Nephron progenitor cell (in vitro differentiated cells): ENCODE results near the gene ICE1.
A peak's percentile ranks its signal among the peaks of the same experiment; 100 is the strongest.
"Not testable (repeated sequence)": the region's sequence is repeated elsewhere in the genome, so short reads cannot be mapped to it uniquely, and the experiment has no call there.

Experiments
- DNase-seq: peaks from one replicate; pipeline ENCODE4 v3.0.0; 2021
- H3K27ac Mint-ChIP-seq: 2 replicates; pipeline ENCODE4 v1.8.0; 2021; ENCODE audit warnings: mild to moderate bottlenecking, moderate library complexity, mixed read lengths
- H3K27me3 Mint-ChIP-seq: 2 replicates; pipeline ENCODE4 v1.8.0; 2021; ENCODE audit warnings: mild to moderate bottlenecking, low read depth, mixed read lengths; ENCODE audit not compliant: poor library complexity
- H3K36me3 Mint-ChIP-seq: 2 replicates; pipeline ENCODE4 v1.8.0; 2021; ENCODE audit warnings: low read depth, mixed read lengths
- H3K4me1 Mint-ChIP-seq: 2 replicates; pipeline ENCODE4 v1.8.0; 2021; ENCODE audit warnings: mixed read lengths
- H3K4me3 Mint-ChIP-seq: 2 replicates; pipeline ENCODE4 v1.8.0; 2021; ENCODE audit warnings: mild to moderate bottlenecking, moderate library complexity, mixed read lengths
- H3K9me3 Mint-ChIP-seq: 2 replicates; pipeline ENCODE4 v1.8.0; 2021; ENCODE audit warnings: mild to moderate bottlenecking, moderate library complexity, mixed read lengths
- CTCF ChIP-seq: fragments of 200-600 bp; sonication (generic); IDR thresholded peaks from 2 replicates; pipeline ENCODE4 v1.5.0; 2021; ENCODE audit warnings: antibody characterized with exemption

The ICE1 gene

GRCh38 chr5:5483880-5484598 lies 61.6 kb downstream of the ICE1 start:
- no peak for DNase-seq
- no peak for TF ChIP-seq CTCF
- Mint-ChIP-seq H3K36me3 (peaks cover 17% of the 10 kb centered on the region), H3K4me3 (no peak overlapping the region), H3K9me3 (peaks cover 4% of the 10 kb centered on the region), H3K27ac (no peak overlapping the region), H3K4me1 (peaks cover 11% of the 10 kb centered on the region), H3K27me3 (no peaks in the 10 kb centered on the region)

- Mint-ChIP-seq H3K27me3 (no peaks in the 10 kb centered on the region), H3K9me3 (no peaks in the 10 kb centered on the region), H3K36me3 (peaks cover 5% of the 10 kb centered on the region), H3K4me1 (peaks cover 5% of the 10 kb centered on the region), H3K27ac (no peak overlapping the region), H3K4me3 (no peak overlapping the region)
- no peak for DNase-seq
- no peak for TF ChIP-seq CTCF
Observed at GRCh38 chr5:5486122-5486521, 63.6 kb downstream of the ICE1 start.

- Mint-ChIP-seq H3K27me3 (peaks cover 4% of the 10 kb centered on the region), H3K27ac (no peak overlapping the region), H3K9me3 (no peaks in the 10 kb centered on the region), H3K36me3 (no peaks in the 10 kb centered on the region), H3K4me3 (no peak overlapping the region), H3K4me1 (peaks cover 5% of the 10 kb centered on the region)
- TF ChIP-seq CTCF: no peak
- DNase-seq: no peak
Observed at GRCh38 chr5:5487585-5488360, 65.3 kb downstream of the ICE1 start.

GRCh38 chr5:5490774-5491347 lies 68.4 kb downstream of the ICE1 start:
- TF ChIP-seq CTCF: no peak
- no peak overlapping the region for H3K4me3 Mint-ChIP-seq
- peaks cover 12% of the 10 kb centered on the region for H3K4me1 Mint-ChIP-seq
- DNase-seq: no peak
- H3K27ac Mint-ChIP-seq: no peak overlapping the region
- H3K27me3 Mint-ChIP-seq: peaks cover 28% of the 10 kb centered on the region
- no peaks in the 10 kb centered on the region for H3K36me3 Mint-ChIP-seq
- H3K9me3 Mint-ChIP-seq: no peaks in the 10 kb centered on the region

GRCh38 chr5:5492087-5492933 lies 69.8 kb downstream of the ICE1 start:
- H3K27ac Mint-ChIP-seq: no peak overlapping the region
- no peak overlapping the region for H3K4me3 Mint-ChIP-seq
- DNase-seq: peak; percentile 33
- H3K4me1 Mint-ChIP-seq: peaks cover 15% of the 10 kb centered on the region
- peaks cover 42% of the 10 kb centered on the region for H3K27me3 Mint-ChIP-seq
- H3K36me3 Mint-ChIP-seq: no peaks in the 10 kb centered on the region
- TF ChIP-seq CTCF: peak; percentile 65
- H3K9me3 Mint-ChIP-seq: no peaks in the 10 kb centered on the region

- H3K27ac Mint-ChIP-seq, H3K9me3 Mint-ChIP-seq, DNase-seq, H3K4me3 Mint-ChIP-seq, H3K36me3 Mint-ChIP-seq: not testable (repeated sequence)
- Mint-ChIP-seq H3K27me3 (peaks cover 42% of the 10 kb centered on the region), H3K4me1 (peaks cover 21% of the 10 kb centered on the region)
Observed at GRCh38 chr5:5492934-5493271, 70.4 kb downstream of the ICE1 start.
